Muscle of back (tissue), 11 donors: ENCODE results near the gene SIDT2. TPM values are rescaled to one million over a fixed set of nuclear protein-coding genes. Genes with fewer than 3 reads are reported as not detected.
"Not testable (repeated sequence)": the region's sequence is repeated elsewhere in the genome, so short reads cannot be mapped to it uniquely, and the experiment has no call there.

Experiments used
- DNase-seq, 3 donors: peaks; one replicate each; pipeline versions ENCODE4 v3.0.0 to v3.0.0-alpha.2; 2013
- polyA plus RNA-seq, 10 donors: library from polyadenylated mRNA; unstranded; fragments of 120-200 nt; gene quantifications; one replicate each; pipeline ENCODE4 v1.2.1, GENCODE V29; 2013; ENCODE audit not compliant: insufficient read length in 10 of 10

The SIDT2 gene
- polyA plus RNA-seq, 10 donors = 23.0 to 42.5 (median 31.4) TPM

GRCh38 chr11:117171404-117172061 lies 7.0 kb upstream of the SIDT2 start:
- DNase-seq = peak in 1 of 3 donors; percentile 22

DNA sequence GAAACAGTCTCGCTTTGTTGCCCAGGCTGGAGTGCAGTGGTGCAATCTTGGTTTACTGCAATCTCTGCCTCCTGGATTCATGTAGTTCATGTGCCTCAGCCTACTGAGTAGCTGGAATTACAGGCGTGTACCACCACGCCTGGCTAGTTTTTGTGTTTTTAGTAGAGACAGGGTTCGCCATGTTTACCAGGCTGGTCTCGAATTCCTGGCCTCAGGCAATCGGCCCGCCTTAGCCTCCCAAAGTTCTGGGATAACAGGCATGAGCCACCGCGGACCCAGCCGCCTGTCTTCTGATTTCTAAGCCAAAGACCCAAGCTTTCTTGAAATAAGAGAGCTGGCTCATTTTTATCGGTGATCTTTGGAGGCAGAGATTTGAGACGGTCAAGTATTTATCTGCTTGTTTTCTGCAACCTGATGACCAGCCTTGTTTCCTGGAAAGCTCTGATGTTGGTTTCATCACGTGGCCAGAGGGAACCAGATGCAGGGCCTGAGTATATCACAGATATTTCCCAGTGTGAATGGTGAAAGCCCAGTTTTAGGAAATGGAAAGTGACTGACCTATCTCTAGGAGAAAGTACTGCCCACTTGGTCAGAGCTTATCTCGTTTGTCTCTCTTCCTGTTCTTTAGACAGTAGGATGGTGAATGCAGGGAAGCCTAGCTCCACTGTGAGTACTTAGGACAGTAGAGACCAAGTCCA lies 5.7 kb upstream of the SIDT2 start:
- peak in 1 of 3 donors; percentile 12 for DNase-seq

DNA sequence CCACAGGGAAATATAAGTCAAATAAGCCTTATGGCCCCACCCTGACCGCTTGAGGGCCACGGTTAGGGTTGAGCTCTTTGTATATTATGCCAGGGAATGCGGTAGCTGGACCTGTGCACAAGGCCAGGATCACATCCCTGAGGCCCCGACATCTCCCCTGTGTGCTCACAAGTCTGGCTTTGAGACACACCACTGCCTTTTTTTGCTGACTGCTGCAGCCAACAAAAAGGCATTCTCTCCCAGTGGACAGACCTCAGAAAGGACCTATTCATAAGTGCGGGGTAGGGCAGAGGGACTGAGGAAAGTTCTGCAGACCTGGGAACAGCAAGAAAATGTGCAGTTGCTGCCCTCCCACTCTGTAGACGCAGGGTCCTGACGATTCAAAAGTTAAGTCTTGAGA lies 3.4 kb upstream of the SIDT2 start:
- DNase-seq = no peak

- peak in 1 of 3 donors; percentile 2 for DNase-seq
These were observed 2.8 kb upstream of the SIDT2 start for GRCh38 chr11:117175781-117176180.

DNA sequence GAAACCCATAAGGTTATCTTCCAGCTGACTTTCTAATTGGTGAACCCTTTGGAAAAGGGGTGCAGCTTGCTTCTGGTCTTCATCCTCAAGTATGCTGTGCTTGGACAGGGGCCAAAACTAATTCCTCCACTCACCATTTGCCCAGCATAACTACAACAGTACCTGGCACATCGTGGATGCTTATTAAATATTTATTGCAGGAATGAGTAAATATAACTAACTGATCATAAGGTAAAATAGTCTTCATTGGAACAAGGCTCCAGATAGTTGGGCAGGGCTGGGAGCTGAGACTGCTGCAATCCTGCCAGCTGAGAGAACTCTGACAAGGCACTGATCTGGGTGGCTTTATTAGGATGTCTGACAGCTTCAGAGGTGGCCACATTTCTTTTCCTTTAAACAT lies 2.4 kb upstream of the SIDT2 start:
- DNase-seq = no peak

GRCh38 chr11:117177534-117178209 lies 871 bp upstream of the SIDT2 start:
- no peak for DNase-seq

DNA sequence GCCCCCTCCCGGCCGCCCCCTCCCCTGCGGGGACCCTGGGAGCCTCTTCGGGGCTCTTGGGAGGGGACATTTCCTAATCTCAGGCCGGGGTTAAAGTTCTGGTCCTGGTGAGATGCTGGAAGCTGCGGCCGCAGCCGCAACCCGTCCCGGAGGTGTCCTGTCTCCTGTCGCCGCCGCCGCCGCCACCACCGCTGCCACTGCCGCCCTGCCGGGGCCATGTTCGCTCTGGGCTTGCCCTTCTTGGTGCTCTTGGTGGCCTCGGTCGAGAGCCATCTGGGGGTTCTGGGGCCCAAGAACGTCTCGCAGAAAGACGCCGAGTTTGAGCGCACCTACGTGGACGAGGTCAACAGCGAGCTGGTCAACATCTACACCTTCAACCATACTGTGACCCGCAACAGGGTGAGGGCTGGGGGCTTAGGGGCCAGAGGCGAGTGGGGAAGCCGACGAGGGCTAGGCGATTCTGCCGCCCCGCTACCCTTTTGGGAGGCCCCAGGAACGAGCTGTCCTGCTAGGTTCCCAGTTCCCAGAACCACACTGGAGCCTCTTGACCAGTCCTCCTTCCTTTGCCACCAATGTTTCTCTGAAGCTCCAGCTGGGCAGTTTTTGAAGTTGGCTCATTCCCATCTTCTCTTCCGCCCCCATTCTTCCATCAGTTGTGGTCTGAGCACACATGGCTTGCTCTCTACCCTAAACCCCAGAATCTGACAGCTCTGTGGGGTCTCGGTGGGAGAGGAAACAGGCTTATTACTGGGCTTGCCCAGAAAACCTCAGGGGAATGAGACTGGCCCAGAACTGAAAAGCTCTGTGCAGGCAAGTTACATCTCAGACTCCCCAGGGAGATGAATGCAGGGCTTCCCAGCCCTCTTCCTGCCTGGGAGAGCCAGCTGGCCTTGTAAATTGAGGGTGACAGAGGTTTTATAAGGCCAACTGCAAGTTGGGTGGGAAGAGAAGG lies 781 bp downstream of the SIDT2 start:
- peak in 2 of 3 donors; percentile 28 to 70 for DNase-seq

- no peak for DNase-seq
These were observed 1.5 kb downstream of the SIDT2 start for GRCh38 chr11:117180020-117180419.

DNA sequence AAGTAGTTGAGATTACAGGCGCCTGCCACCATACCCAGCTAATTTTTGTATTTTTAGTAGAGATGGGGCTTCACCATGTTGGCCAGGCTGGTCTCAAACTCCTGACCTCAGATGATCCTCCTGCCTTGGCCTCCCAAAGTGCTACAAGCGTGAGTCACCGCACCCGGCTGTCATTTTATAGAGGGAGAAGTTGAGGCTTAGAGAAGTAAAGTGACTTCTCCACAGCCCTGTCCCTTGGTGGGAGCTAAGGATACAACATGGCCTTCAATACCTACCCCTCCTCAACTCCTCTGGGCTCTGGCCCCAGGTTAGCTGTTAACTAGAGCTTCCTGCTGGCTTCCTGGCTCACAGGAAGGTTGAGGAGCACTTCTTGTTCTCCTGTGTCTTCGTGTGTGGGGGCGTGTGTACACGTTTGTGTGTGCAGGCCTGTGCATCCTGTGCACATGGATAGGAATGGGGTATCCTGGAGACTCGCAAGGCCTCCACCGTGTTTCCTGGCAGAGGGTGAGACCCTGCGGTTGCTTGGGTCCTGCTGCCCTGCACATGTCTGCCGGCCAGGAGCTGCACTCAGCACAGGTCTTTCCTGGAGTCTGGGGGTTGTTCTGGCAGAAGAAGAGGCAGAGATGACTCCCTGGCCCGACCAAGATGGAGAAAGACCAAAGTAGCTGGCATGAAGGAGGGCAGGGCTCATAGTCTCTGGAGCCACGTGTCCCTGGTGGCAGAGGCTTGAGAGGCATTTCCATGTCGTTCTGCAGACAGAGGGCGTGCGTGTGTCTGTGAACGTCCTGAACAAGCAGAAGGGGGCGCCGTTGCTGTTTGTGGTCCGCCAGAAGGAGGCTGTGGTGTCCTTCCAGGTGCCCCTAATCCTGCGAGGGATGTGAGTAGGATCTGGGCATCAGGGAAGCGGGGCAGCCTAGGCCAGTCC lies 2.4 kb downstream of the SIDT2 start:
- DNase-seq = peak in 2 of 3 donors; percentile 34 to 64

- DNase-seq = no peak
These were observed 3.3 kb downstream of the SIDT2 start for GRCh38 chr11:117181586-117182550.

DNA sequence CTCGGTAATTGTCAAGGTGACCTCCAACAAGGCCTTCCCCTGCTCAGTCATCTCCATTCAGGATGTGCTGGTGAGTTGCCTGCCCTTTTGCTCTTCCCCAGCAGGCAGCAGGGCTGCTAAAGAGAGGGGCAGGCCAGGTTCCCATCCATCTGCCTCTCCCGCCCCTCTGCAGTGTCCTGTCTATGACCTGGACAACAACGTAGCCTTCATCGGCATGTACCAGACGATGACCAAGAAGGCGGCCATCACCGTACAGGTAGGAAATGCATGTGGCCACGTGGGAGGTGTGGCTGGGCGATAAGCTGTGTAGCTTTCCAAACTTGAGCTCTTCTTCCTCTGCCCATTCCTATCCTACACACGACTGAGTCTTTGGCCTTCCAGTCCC lies 4.0 kb downstream of the SIDT2 start:
- DNase-seq = no peak

GRCh38 chr11:117183178-117183577 lies 4.6 kb downstream of the SIDT2 start:
- DNase-seq = not testable (repeated sequence)

DNA sequence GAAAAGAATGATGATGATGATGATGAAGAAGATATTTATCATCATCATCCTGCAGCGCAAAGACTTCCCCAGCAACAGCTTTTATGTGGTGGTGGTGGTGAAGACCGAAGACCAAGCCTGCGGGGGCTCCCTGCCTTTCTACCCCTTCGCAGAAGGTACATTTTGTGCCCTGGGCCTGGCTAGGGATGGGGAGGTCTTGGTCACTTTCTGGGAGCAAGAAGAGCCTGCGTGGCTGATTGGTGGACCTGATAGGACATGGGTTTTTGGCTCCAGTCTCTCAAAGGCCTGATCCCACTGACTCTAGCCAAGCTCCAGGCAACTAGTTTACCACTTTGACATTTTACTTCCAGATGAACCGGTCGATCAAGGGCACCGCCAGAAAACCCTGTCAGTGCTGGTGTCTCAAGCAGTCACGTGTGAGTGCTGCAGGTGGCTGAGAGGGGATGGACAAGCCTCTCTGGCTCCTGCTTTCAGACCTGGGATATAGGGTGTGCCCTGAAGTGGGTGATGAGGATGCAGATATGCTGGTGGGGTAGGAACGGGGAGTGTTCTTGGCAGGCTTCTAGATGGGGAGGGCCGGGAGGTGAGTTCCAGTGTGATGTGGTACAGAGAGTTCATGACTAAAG lies 5.3 kb downstream of the SIDT2 start:
- no peak for DNase-seq

GRCh38 chr11:117185736-117186430 lies 7.3 kb downstream of the SIDT2 start:
- no peak for DNase-seq

GRCh38 chr11:117186431-117186761 lies 7.9 kb downstream of the SIDT2 start:
- no peak for DNase-seq

DNA sequence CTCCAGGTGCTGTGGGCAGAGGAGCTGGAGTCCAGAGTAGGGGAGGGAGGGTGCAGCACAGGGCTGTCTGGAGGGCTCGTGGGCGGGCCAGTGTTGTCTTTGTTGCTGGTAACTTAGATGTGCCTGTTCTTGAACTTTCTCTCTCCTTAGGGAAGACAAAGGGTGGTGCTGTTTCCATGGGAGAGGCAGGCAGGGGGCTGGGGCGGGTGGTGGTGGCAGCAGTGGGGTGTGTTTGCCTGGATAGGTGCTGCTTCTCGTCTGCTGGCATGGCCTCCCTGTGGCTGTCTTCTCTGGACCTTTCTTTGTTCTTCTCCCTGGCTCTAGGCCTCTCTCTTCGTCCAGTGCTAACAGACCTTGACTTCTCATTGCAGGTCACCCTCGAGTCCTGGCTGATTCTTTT lies 8.5 kb downstream of the SIDT2 start:
- DNase-seq = no peak

- DNase-seq = no peak
These were observed 8.9 kb downstream of the SIDT2 start for GRCh38 chr11:117187428-117187798.

GRCh38 chr11:117187799-117188481 lies 9.4 kb downstream of the SIDT2 start:
- DNase-seq = no peak
